HepG2 (cell line): ENCODE data around the gene EMILIN1. TPM values are rescaled to one million over a fixed set of nuclear protein-coding genes. Genes with fewer than 3 reads are reported as not detected.

ENCODE experiments used
- ARID4A ChIP-seq: sonication (generic); formaldehyde crosslinking; IDR thresholded peaks from 2 replicates; pipeline ENCODE4 v1.5.0; 2020; ENCODE audit warnings: mild to moderate bottlenecking, missing genetic modification reagents, borderline replicate concordance
- DR1 ChIP-seq: sonication (generic); formaldehyde crosslinking; IDR thresholded peaks from 2 replicates; pipeline ENCODE4 v1.8.0; 2021; ENCODE audit warnings: mild to moderate bottlenecking, missing genetic modification reagents, inconsistent platforms
- ERF ChIP-seq: IDR thresholded peaks from 2 replicates; pipeline ENCODE4 v1.6.1; 2018; ENCODE audit warnings: missing biosample characterization, missing genetic modification reagents
- JUN ChIP-seq: sonication (generic); formaldehyde crosslinking; IDR thresholded peaks from 2 replicates; pipeline ENCODE4 v1.4.0; 2020; ENCODE audit warnings: mild to moderate bottlenecking, missing genetic modification reagents
- KAT7 ChIP-seq: IDR thresholded peaks from 2 replicates; pipeline ENCODE4 v1.6.1; 2018; ENCODE audit warnings: borderline replicate concordance, missing compliant biosample characterization
- MED8 ChIP-seq: sonication (generic); formaldehyde crosslinking; IDR thresholded peaks from 2 replicates; pipeline ENCODE4 v1.8.1; 2023; ENCODE audit warnings: mild to moderate bottlenecking, missing genetic modification reagents; ENCODE audit not compliant: insufficient replicate concordance
- NR2F1 ChIP-seq, 2 experiments: fragments of 450-650 bp in 1 of 2; formaldehyde crosslinking in 1 of 2; IDR thresholded peaks; 2 replicates each; pipeline versions ENCODE4 v1.5.0 to v1.6.1; 2016 to 2020; ENCODE audit warnings: mild to moderate bottlenecking in 1 of 2, missing compliant biosample characterization in 1 of 2, missing genetic modification reagents in 1 of 2, moderate library complexity in 1 of 2
- RORA ChIP-seq: sonication (generic); formaldehyde crosslinking; IDR thresholded peaks from 2 replicates; pipeline ENCODE4 v1.5.0; 2020; ENCODE audit warnings: mild to moderate bottlenecking, missing genetic modification reagents, moderate library complexity
- SALL1 ChIP-seq: sonication (generic); formaldehyde crosslinking; IDR thresholded peaks from 2 replicates; pipeline ENCODE4 v1.8.0; 2022; ENCODE audit warnings: mild to moderate bottlenecking, missing genetic modification reagents
- TFDP2 ChIP-seq: sonication (generic); formaldehyde crosslinking; IDR thresholded peaks from 2 replicates; pipeline ENCODE4 v1.4.0; 2020; ENCODE audit warnings: missing genetic modification reagents
- TSC22D2 ChIP-seq: sonication (generic); formaldehyde crosslinking; IDR thresholded peaks from 2 replicates; pipeline ENCODE4 v1.5.1; 2020; ENCODE audit warnings: missing genetic modification reagents, mild to moderate bottlenecking, borderline replicate concordance
- ZBTB7B ChIP-seq: sonication (generic); formaldehyde crosslinking; IDR thresholded peaks from 2 replicates; pipeline ENCODE4 v1.4.0; 2020; ENCODE audit warnings: missing genetic modification reagents
- ZNF510 ChIP-seq: sonication (generic); formaldehyde crosslinking; IDR thresholded peaks from 2 replicates; pipeline ENCODE4 v1.4.0; 2020; ENCODE audit warnings: low read depth, mild to moderate bottlenecking, missing genetic modification reagents
- ZNF576 ChIP-seq: sonication (generic); formaldehyde crosslinking; IDR thresholded peaks from 2 replicates; pipeline ENCODE4 v1.4.0; 2020; ENCODE audit warnings: mild to moderate bottlenecking, missing genetic modification reagents
- ZNF670 ChIP-seq: sonication (generic); formaldehyde crosslinking; IDR thresholded peaks from 2 replicates; pipeline ENCODE4 v1.8.0; 2022; ENCODE audit warnings: mild to moderate bottlenecking, missing genetic modification reagents, borderline replicate concordance
- ZNF792 ChIP-seq: IDR thresholded peaks from 2 replicates; pipeline ENCODE4 v1.6.1; 2016
- polyA plus RNA-seq, 8 experiments: library from polyadenylated mRNA; depleted of rRNA in 3 of 8; stranded (reverse) in 7 of 8; unstranded in 1 of 8; fragments of >200 nt; fragmentation: Illumina TruSeq in 4 of 8; extraction: Trizol in 4 of 8; gene quantifications; 2 replicates each; pipeline versions ENCODE4 v1.2.1 to v1.2.3, GENCODE V29; 2011 to 2016; ENCODE audit warnings: low read depth in 4 of 8, missing spikeins in 1 of 8, mixed read lengths in 1 of 8; ENCODE audit not compliant: insufficient read depth in 1 of 8
- total RNA-seq, 5 experiments: library from RNA; depleted of rRNA; stranded (reverse); fragments of >200 nt; fragmentation: Illumina TruSeq; extraction: Trizol; gene quantifications; 2 replicates each; pipeline ENCODE4 v1.2.3, GENCODE V29; 2016; ENCODE audit warnings: low read depth in 1 of 5
- TF ChIP-seq, protein P1 (sequence below): sonication (generic); formaldehyde crosslinking; IDR thresholded peaks from 2 replicates; pipeline ENCODE4 v1.5.1; 2020; ENCODE audit warnings: missing genetic modification reagents, mild to moderate bottlenecking, borderline replicate concordance
- TF ChIP-seq, protein P2 (sequence below): sonication (generic); formaldehyde crosslinking; IDR thresholded peaks from 2 replicates; pipeline ENCODE4 v1.4.0; 2020; ENCODE audit warnings: missing genetic modification reagents, low read depth, mild to moderate bottlenecking, borderline replicate concordance

Gene EMILIN1
- total and polyA plus RNA-seq, 2 of the 13 experiments (the other 11 are each of a cell fraction or from before 2014, with no cell fraction given): 8.1 to 9.7 TPM

DNA sequence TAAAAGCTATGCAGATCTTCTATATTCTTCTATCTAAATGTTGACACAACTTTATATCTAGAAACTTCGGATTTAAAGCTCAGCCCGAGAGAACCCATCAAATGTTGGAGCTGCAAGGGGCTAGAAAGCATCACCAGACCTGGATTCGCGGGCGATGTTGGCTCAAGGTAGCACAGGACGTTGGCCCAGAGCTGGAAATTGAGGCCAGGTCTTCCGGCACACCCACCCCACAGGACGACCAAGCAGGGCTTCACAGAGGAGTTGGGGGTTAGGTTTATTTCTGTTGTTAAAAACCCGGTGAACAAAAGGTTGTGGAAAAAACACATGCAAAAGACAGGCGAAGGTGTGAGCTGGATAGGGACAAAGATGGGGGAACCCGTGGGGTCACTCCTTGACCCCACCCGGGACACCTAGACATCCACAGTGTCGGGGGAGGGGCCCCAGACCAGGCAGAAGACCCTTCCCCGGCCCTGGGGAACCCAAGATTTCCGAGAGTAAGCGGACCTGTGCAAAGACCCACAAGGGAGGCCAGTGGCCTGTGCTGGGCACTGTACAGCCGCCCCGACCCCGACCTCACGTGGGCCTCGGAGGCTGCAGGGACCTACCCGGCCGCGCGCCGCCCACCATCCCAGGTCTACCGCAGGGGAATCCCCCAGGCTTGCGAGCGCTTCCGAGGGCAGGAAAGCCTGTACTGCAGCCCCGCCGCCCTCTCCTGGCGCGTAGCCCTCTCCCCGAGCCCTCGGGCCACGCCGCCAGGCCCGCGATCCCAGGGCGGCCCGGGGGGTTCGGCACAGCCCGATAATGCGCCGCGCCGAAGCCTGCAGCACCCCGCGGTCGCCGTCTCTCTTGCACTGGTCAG, 28.8 kb upstream of the EMILIN1 start (continued):
- TF ChIP-seq JUN: peak; percentile 46; the same call in 1 of the 2 replicates
- TF ChIP-seq, protein P1, sequence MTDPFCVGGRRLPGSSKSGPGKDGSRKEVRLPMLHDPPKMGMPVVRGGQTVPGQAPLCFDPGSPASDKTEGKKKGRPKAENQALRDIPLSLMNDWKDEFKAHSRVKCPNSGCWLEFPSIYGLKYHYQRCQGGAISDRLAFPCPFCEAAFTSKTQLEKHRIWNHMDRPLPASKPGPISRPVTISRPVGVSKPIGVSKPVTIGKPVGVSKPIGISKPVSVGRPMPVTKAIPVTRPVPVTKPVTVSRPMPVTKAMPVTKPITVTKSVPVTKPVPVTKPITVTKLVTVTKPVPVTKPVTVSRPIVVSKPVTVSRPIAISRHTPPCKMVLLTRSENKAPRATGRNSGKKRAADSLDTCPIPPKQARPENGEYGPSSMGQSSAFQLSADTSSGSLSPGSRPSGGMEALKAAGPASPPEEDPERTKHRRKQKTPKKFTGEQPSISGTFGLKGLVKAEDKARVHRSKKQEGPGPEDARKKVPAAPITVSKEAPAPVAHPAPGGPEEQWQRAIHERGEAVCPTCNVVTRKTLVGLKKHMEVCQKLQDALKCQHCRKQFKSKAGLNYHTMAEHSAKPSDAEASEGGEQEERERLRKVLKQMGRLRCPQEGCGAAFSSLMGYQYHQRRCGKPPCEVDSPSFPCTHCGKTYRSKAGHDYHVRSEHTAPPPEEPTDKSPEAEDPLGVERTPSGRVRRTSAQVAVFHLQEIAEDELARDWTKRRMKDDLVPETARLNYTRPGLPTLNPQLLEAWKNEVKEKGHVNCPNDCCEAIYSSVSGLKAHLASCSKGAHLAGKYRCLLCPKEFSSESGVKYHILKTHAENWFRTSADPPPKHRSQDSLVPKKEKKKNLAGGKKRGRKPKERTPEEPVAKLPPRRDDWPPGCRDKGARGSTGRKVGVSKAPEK: peak; percentile 86; the same call in 1 of the 2 replicates
- peak; percentile 88; the same call in 1 of the 2 replicates for TF ChIP-seq TSC22D2
- 0 out of 2 replicates have a peak, but pooled peaks have one; percentile 58 for TF ChIP-seq DR1 (CRISPR knock-in tag)
- peak in 1 of 2 experiments; percentile 42; a peak in 1 of 4 replicates for TF ChIP-seq NR2F1 (CRISPR knock-in tag; IDR thresholded peaks at IDR 0.05)
- TF ChIP-seq TFDP2 (CRISPR knock-in tag): 0 out of 2 replicates have a peak, but pooled peaks have one; percentile 25
- TF ChIP-seq ZBTB7B (CRISPR knock-in tag): peak; percentile 56; the same call in 1 of the 2 replicates
- no peak for TF ChIP-seq RORA (CRISPR knock-in tag)
- no peak; the same call in 1 of the 2 replicates for TF ChIP-seq ERF (CRISPR knock-in tag)
- TF ChIP-seq, protein P2, sequence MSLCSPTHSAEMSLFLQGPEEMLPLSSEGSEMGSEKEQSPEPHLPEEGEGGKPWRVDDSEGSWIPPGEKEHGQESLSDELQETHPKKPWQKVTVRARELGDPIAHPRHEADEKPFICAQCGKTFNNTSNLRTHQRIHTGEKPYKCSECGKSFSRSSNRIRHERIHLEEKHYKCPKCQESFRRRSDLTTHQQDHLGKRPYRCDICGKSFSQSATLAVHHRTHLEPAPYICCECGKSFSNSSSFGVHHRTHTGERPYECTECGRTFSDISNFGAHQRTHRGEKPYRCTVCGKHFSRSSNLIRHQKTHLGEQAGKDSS: peak; percentile 4; the same call in 1 of the 2 replicates
- TF ChIP-seq KAT7 (CRISPR knock-in tag): peak; percentile 92; the same call in 1 of the 2 replicates
- peak; percentile 65; the same call in 1 of the 2 replicates for TF ChIP-seq ZNF510 (CRISPR knock-in tag)
- TF ChIP-seq ZNF670 (CRISPR knock-in tag): no peak
- 0 out of 2 replicates have a peak, but pooled peaks have one; percentile 14 for TF ChIP-seq ZNF792 (CRISPR knock-in tag)
- 0 out of 2 replicates have a peak, but pooled peaks have one; percentile 47 for TF ChIP-seq ARID4A (CRISPR knock-in tag)
- TF ChIP-seq ZNF576 (CRISPR knock-in tag): peak; percentile 89; the same call in 1 of the 2 replicates
- TF ChIP-seq SALL1: no peak; the same call in 1 of the 2 replicates
- TF ChIP-seq MED8 (CRISPR knock-in tag): peak; percentile 18
